GM12872 (cell line): ENCODE results near the gene SEC14L1.

Source experiments
- CTCF ChIP-seq: IDR thresholded peaks from 3 replicates; pipeline ENCODE4 v1.5.1; 2011; ENCODE audit warnings: low read depth, mild to moderate bottlenecking, low read length, moderate library complexity; ENCODE audit not compliant: insufficient read depth

SEC14L1 gene

GRCh38 chr17:77146882-77147281 lies 6.1 kb downstream of the SEC14L1 start:
- no peak for TF ChIP-seq CTCF

- TF ChIP-seq CTCF = no peak
Observed at GRCh38 chr17:77147357-77147801, 6.6 kb downstream of the SEC14L1 start.

- no peak for TF ChIP-seq CTCF
Observed at GRCh38 chr17:77148077-77148939, 7.5 kb downstream of the SEC14L1 start.

- no peak for TF ChIP-seq CTCF
Observed at GRCh38 chr17:77148940-77149510, 8.3 kb downstream of the SEC14L1 start.

GRCh38 chr17:77150196-77150595 lies 9.4 kb downstream of the SEC14L1 start:
- TF ChIP-seq CTCF = no peak

- TF ChIP-seq CTCF = no peak
Observed at GRCh38 chr17:77151186-77151585, 10.4 kb downstream of the SEC14L1 start.

- no peak for TF ChIP-seq CTCF
Observed at GRCh38 chr17:77153472-77153871, 12.7 kb downstream of the SEC14L1 start.
